Neutrophil (primary cell): ENCODE measurements around the gene OMG.

Experiments
- H3K27ac ChIP-seq: fragments of 200-600 bp; sonication (generic); 2 replicates; pipeline ENCODE4 v1.5.1; 2016; ENCODE audit warnings: mild to moderate bottlenecking, moderate library complexity
- H3K27me3 ChIP-seq: fragments of 200-600 bp; sonication (generic); 2 replicates; pipeline ENCODE4 v1.6.0; 2016; ENCODE audit warnings: mild to moderate bottlenecking
- H3K36me3 ChIP-seq: fragments of 200-600 bp; sonication (generic); 2 replicates; pipeline ENCODE4 v1.5.1; 2017
- H3K4me1 ChIP-seq, 2 experiments: fragments of 200-600 bp in 1 of 2; sonication (generic) in 1 of 2; 1 replicate in 1 of 2; 2 replicates in 1 of 2; pipeline versions ENCODE4 v1.5.1 to v1.6.1; 2013 to 2016; ENCODE audit warnings: low read depth in 1 of 2, low read length in 1 of 2, mild to moderate bottlenecking in 1 of 2, moderate library complexity in 1 of 2; ENCODE audit not compliant: control insufficient read depth in 1 of 2, insufficient read depth in 1 of 2
- H3K4me3 ChIP-seq, 2 experiments: fragments of 200-600 bp in 1 of 2; sonication (generic) in 1 of 2; 1 replicate in 1 of 2; 2 replicates in 1 of 2; pipeline ENCODE4 v1.5.1; 2013 to 2016; ENCODE audit warnings: low read depth in 1 of 2, low read length in 1 of 2, mild to moderate bottlenecking in 1 of 2, moderate library complexity in 1 of 2
- H3K9me3 ChIP-seq: fragments of 200-600 bp; sonication (generic); 2 replicates; pipeline ENCODE4 v1.5.1; 2016
- TF ChIP-seq, protein P1 (sequence below): fragments of 200-600 bp; sonication (generic); IDR thresholded peaks from 2 replicates; pipeline ENCODE4 v1.5.1; 2016; ENCODE audit warnings: antibody characterized with exemption

Gene OMG

DNA sequence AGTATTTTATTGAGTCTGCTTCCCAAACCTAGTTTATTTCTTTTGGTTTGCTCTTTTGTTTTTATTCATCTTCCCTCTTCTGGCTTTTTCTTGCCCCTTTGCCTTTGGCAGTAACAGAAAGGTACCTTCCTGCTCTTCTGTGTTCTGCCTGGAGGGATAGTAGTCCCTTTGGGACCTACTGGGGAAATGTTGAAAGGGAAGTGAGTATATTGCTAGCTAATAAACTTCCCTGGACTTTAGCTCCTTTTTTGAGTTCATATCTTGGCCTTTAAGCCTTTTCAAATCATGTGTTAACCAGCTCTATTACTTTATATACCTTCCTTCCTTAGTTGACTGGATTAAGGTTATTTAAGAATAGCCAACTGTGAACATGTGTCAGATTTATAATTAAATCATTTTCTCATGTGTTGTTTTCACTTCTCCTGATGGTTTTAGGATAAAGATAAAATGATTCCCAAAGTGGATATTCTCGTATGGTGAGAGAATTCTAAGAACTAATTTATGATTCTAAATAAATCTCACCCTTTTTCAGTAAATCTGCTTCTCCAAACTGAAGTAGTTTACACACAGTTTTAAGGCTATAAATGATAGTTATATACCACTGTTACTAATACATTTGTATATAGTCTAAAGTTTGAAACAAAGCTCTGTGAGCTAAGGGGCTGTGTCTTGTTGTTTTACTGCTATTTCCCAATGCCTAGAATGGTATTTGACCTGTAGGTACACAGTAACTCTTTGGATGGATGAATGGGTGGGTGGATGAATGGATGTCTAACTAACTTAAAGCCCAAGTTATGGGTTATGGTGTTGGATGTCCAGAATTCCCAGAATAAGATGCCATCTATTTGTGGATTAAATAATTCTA, 45.7 kb downstream of the OMG start:
- Histone ChIP-seq H3K36me3 (peaks cover 14% of the 10 kb centered on the region), H3K4me1 (no peaks in the 10 kb centered on the region), H3K27ac (no peak overlapping the region), H3K27me3 (no peaks in the 10 kb centered on the region), H3K9me3 (no peaks in the 10 kb centered on the region), H3K4me3 (no peak overlapping the region)
- TF ChIP-seq, protein P1, sequence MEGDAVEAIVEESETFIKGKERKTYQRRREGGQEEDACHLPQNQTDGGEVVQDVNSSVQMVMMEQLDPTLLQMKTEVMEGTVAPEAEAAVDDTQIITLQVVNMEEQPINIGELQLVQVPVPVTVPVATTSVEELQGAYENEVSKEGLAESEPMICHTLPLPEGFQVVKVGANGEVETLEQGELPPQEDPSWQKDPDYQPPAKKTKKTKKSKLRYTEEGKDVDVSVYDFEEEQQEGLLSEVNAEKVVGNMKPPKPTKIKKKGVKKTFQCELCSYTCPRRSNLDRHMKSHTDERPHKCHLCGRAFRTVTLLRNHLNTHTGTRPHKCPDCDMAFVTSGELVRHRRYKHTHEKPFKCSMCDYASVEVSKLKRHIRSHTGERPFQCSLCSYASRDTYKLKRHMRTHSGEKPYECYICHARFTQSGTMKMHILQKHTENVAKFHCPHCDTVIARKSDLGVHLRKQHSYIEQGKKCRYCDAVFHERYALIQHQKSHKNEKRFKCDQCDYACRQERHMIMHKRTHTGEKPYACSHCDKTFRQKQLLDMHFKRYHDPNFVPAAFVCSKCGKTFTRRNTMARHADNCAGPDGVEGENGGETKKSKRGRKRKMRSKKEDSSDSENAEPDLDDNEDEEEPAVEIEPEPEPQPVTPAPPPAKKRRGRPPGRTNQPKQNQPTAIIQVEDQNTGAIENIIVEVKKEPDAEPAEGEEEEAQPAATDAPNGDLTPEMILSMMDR, result no peak

DNA sequence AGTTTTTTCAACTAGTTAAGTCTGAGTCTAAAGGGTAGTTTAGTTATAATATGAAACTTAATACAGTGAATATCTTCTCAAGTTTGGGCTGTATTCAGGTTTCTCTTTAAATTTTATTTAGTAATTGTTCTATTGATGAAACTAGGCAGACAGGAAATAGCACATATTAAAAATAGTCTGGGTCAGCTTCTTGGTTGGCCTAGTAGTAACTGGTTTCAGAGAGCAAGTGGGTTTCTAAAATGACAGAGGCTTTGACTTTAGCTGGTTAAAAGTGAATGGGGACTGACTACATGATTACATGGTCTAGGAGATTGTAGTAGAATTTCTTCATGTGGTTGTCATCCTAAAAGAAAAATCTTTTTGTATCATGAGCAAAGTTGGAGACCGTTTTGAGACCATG, 46.8 kb downstream of the OMG start:
- peaks cover 18% of the 10 kb centered on the region for H3K36me3 ChIP-seq
- TF ChIP-seq, protein P1, result no peak
- no peaks in the 10 kb centered on the region for H3K27me3 ChIP-seq
- no peak overlapping the region for H3K27ac ChIP-seq
- H3K9me3 ChIP-seq, result no peaks in the 10 kb centered on the region
- no peaks in the 10 kb centered on the region for H3K4me1 ChIP-seq
- H3K4me3 ChIP-seq, result no peak overlapping the region

DNA sequence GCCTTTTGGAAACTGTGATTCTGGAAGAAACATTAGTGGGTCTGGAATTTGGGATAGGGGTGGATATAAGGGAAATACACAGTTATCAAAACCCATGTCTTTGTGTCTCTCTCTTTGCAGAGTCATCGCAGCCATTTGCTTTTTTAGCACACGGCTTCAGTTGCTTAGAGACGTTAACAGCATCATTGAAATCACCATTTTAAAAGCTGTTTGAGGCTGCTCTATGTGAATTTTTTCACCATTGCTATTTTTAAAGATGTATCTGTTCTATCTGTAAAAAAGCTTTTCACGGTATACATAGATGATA, 47.3 kb downstream of the OMG start:
- H3K27ac ChIP-seq, result no peak overlapping the region
- TF ChIP-seq, protein P1, result no peak

DNA sequence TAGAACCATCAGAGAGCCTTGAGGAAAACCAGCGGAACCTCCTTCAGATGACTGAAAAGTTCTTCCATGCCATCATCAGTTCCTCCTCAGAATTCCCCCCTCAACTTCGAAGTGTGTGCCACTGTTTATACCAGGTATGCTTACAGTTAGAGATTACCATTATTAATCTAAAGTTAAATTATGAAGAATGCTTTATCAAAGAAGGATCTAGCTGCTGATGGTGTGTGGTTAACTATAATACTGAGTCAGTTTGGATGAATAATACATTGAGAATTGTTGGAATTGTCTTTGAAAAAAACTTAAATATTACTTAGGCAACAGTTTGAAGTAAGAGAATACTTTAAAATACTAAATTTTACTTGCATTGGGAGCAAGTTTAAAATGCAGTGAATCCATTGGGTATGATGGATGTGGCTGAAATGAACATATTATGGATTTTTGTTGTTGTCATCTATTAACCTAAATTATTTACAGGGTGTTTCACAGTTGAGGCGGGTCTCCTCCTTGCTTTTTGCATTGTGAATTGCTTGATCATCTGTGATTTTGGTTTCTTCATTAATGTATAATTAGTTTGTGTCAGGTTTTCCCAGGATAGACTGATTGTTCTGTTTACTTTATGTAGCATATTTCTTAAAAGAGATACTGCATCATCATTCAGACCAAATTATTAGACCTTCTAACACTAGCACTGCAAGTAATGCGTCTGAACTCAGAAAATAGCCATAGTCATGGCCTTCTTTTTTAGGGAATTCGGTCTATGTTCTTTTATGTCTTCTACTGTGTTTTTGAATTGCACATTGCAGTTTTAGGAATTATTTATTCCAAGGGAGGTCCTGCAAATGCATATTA, 47.8 kb downstream of the OMG start:
- no peak overlapping the region for H3K27ac ChIP-seq
- TF ChIP-seq, protein P1, result no peak
- peaks cover 19% of the 10 kb centered on the region for H3K36me3 ChIP-seq
- H3K4me1 ChIP-seq, result no peaks in the 10 kb centered on the region
- H3K9me3 ChIP-seq, result no peaks in the 10 kb centered on the region
- H3K27me3 ChIP-seq, result no peaks in the 10 kb centered on the region
- no peak overlapping the region for H3K4me3 ChIP-seq

More for the DNA sequence above, 47.3 kb downstream of the OMG start:
- H3K4me3 ChIP-seq, result no peak overlapping the region
- H3K9me3 ChIP-seq, result no peaks in the 10 kb centered on the region
- H3K4me1 ChIP-seq, result no peaks in the 10 kb centered on the region
- H3K36me3 ChIP-seq, result peaks cover 19% of the 10 kb centered on the region
- H3K27me3 ChIP-seq, result no peaks in the 10 kb centered on the region
